Measurements from ENCODE around the gene ASIC2.

ASIC2 gene

DNA sequence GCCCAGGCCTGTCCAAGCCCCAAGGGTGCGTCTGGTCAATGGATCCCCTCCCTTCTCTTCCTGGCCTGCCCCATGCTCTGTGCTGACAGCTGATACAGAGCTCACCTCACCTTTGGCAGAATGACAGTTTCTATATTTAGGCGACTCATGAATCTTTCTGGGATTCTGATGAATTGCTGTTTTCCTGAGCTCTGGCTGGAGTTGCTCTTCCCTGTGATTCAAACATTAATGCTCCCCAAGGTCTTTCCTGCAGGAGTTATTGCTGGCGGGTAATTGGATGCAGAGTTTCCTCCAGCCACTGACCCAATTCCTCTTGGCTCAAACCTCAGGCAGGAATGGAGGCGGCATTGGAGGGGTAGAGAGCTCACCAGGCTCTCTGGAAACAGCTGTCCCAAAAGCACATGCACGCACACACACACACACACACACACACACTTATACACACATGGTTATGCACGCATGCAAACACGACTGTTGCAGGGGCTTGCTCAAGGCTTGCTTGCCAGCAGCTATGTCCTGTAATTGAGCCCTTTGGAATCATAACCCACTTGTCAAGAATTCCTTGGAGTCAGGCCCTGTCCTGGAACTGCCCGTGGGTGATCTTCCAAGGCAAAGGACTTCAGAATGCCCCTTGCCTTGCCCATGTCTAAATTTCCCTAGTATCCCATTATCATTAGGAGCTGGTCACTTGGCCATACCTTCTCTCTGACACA is 128.8 kb downstream of the ASIC2 start:
- H3K4me1 ChIP-seq (ENCODE audit: control insufficient read depth, insufficient read depth, low read length), result no peaks in the 10 kb centered on the region
- H3K36me3 ChIP-seq (ENCODE audit: control insufficient read depth, insufficient read depth, low read length), result no peaks in the 10 kb centered on the region
- no peak overlapping the region for H3K9ac ChIP-seq (ENCODE audit: low read depth, low read length)
- H3K9me3 ChIP-seq (ENCODE audit: control insufficient read depth, insufficient read depth, low read length), result no peaks in the 10 kb centered on the region
- H3K27me3 ChIP-seq (ENCODE audit: control insufficient read depth, insufficient read depth, low read length), result peaks cover 4% of the 10 kb centered on the region
- no peak overlapping the region for H3K4me3 ChIP-seq (ENCODE audit: low read depth, low read length)

DNA sequence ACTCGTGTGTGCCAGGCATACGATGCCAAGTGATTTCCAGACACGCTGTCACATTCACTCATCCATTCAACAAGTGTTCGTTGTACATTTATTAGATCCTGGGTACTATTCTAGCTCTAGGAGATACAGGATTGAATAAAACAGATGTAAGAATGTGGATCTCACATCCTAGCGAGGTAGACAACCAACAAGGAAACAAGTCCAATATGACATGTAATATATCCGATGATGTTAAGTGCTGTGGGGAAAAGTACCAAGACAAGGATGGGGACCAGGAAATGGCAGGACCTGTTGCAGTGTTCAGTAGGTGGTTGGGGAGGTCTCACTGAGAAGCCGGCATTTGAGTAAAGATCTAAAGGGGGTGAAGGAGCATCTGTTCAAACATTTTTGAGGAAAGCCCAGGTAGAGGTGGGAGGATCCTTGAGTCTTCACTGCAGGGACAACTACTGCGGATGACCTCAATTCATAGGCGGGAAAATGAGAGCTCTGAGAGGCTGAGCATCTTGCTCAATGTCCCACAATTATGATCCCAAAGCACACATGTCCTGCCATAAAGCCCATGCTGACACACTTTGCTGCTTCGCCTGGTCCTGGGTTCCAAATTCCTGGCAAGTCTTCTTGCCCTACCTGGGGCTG is 129.4 kb downstream of the ASIC2 start:
- Histone ChIP-seq H3K9me3 (ENCODE audit: control insufficient read depth, insufficient read depth, low read length) (no peaks in the 10 kb centered on the region), H3K9ac (ENCODE audit: low read depth, low read length) (no peak overlapping the region), H3K4me1 (ENCODE audit: control insufficient read depth, insufficient read depth, low read length) (no peaks in the 10 kb centered on the region), H3K27me3 (ENCODE audit: control insufficient read depth, insufficient read depth, low read length) (peaks cover 4% of the 10 kb centered on the region), H3K36me3 (ENCODE audit: control insufficient read depth, insufficient read depth, low read length) (no peaks in the 10 kb centered on the region), H3K4me3 (ENCODE audit: low read depth, low read length) (no peak overlapping the region)

DNA sequence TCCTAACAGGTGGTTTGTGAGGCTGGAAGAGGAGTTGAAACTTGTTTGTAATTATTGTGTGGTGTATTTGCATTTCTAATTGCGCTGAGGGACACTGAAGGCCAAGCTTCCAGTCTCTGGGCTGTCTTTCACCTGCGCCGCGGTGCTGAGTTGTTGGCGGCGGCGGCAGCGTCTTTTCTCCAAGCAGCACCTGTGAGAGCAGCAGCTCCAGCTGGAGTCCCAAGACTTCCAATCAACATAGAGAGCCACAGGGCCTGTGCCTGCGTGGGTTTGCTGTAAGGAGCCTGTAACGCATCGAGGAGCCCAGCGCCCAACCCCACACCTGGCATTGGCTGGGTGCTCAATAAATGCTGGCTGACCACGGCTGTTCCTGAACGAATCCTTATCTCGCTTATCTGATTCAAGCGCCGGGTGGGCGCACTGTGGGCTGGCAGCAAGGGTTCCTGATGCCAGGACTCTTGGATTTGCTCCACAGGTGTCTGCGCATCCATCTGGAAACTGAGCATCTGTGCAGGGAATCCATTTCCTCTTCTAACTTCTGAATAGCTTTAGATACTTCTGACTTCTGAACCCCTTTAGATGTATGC is 138.1 kb downstream of the ASIC2 start:
- Histone ChIP-seq H3K4me3 (ENCODE audit: low read depth, low read length) (no peak overlapping the region), H3K4me1 (ENCODE audit: control insufficient read depth, insufficient read depth, low read length) (peaks cover 5% of the 10 kb centered on the region), H3K9me3 (ENCODE audit: control insufficient read depth, insufficient read depth, low read length) (no peaks in the 10 kb centered on the region), H3K9ac (ENCODE audit: low read depth, low read length) (no peak overlapping the region), H3K36me3 (ENCODE audit: control insufficient read depth, insufficient read depth, low read length) (no peaks in the 10 kb centered on the region), H3K27me3 (ENCODE audit: control insufficient read depth, insufficient read depth, low read length) (no peaks in the 10 kb centered on the region)

DNA sequence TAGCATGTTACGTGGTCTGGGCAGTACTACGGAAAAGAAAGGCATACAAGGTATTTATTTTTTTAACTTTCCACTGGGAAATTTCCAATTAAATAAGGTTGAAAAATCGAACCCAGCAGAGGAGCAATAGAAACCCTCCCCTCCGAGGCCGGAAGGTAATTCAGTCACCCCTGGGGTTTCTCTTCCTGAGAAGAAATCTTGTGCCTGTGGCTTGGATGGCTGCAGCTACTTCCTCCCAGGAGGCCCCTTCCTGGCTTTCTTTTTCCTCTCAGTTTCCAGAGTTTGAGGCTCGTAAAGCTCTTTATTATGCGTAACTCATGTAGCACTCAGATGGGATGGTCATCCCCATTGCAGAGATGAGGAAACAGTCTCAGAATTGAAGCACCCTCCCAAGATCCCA is 140.3 kb downstream of the ASIC2 start:
- no peaks in the 10 kb centered on the region for H3K36me3 ChIP-seq (ENCODE audit: control insufficient read depth, insufficient read depth, low read length)

DNA sequence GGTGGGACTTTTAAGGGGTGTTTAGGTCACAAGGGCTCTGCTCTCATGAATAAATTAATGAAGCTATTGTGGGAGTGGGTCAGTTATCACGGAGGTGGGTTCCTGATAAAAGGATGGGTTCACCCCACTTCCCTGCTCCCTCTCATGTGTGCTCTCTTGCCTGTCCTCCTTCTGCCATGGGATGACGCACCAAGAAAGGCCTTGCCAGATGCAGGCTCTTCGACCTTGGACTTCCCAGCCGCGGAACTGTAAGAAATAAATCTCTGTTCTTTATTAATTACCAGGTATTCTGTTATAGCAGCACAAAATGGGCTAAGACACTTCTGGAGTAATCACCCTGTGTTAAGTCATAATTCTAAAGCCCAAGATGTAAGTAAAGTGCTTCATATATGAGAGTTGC is 141.5 kb downstream of the ASIC2 start:
- Histone ChIP-seq H3K36me3 (ENCODE audit: control insufficient read depth, insufficient read depth, low read length) (no peaks in the 10 kb centered on the region), H3K4me3 (ENCODE audit: low read depth, low read length) (no peak overlapping the region), H3K27me3 (ENCODE audit: control insufficient read depth, insufficient read depth, low read length) (no peaks in the 10 kb centered on the region), H3K9me3 (ENCODE audit: control insufficient read depth, insufficient read depth, low read length) (no peaks in the 10 kb centered on the region), H3K9ac (ENCODE audit: low read depth, low read length) (no peak overlapping the region), H3K4me1 (ENCODE audit: control insufficient read depth, insufficient read depth, low read length) (peaks cover 5% of the 10 kb centered on the region)

More for the DNA sequence above, 140.3 kb downstream of the ASIC2 start:
- H3K4me1 ChIP-seq (ENCODE audit: control insufficient read depth, insufficient read depth, low read length), result peaks cover 5% of the 10 kb centered on the region
- no peak overlapping the region for H3K9ac ChIP-seq (ENCODE audit: low read depth, low read length)
- no peak overlapping the region for H3K4me3 ChIP-seq (ENCODE audit: low read depth, low read length)
- H3K27me3 ChIP-seq (ENCODE audit: control insufficient read depth, insufficient read depth, low read length), result no peaks in the 10 kb centered on the region
- H3K9me3 ChIP-seq (ENCODE audit: control insufficient read depth, insufficient read depth, low read length), result no peaks in the 10 kb centered on the region

DNA sequence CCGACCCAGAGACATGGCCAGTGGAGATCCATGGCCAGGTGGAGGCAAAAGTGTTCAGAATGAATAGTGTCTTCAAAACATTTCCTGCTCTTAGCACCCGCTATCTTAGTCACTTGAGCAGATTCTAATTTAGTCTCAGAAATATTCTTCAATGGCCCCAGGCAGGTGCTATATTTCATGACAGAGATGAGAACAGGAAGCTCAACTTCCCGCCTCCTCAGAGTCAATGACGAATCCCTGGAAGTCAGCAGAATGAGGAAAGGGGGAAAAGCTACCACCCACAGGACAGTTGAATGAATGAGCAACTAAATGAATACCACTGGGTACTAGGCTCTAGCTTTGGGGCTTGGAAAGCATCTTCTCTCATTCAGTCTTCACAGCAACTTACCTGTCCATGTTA is 147.2 kb downstream of the ASIC2 start:
- H3K4me1 ChIP-seq (ENCODE audit: control insufficient read depth, insufficient read depth, low read length), result no peaks in the 10 kb centered on the region
- no peaks in the 10 kb centered on the region for H3K36me3 ChIP-seq (ENCODE audit: control insufficient read depth, insufficient read depth, low read length)
- no peak overlapping the region for H3K4me3 ChIP-seq (ENCODE audit: low read depth, low read length)
- H3K9me3 ChIP-seq (ENCODE audit: control insufficient read depth, insufficient read depth, low read length), result no peaks in the 10 kb centered on the region
- no peaks in the 10 kb centered on the region for H3K27me3 ChIP-seq (ENCODE audit: control insufficient read depth, insufficient read depth, low read length)
- no peak overlapping the region for H3K9ac ChIP-seq (ENCODE audit: low read depth, low read length)

DNA sequence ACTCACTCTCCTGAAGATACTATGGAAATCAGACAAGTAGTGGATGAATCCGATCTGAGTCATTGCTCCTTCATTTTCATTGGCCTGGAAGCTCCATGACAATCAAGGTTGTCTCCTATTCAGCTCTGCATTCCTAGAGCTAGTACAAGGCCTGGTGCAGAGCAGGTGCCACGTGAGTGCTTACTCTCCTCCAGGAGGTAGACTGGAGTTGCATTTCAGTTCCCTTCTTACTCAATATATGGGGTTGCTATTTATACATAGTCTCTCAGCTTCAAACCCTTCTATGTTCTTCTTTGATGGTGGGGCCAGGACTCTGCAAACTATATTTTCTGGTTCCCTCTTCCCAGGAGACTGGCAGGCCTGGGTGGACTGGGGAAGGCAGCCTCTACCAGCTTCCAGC is 148.3 kb downstream of the ASIC2 start:
- H3K27me3 ChIP-seq (ENCODE audit: control insufficient read depth, insufficient read depth, low read length), result no peaks in the 10 kb centered on the region
- no peaks in the 10 kb centered on the region for H3K9me3 ChIP-seq (ENCODE audit: control insufficient read depth, insufficient read depth, low read length)
- H3K36me3 ChIP-seq (ENCODE audit: control insufficient read depth, insufficient read depth, low read length), result no peaks in the 10 kb centered on the region
- H3K9ac ChIP-seq (ENCODE audit: low read depth, low read length), result no peak overlapping the region
- no peak overlapping the region for H3K4me3 ChIP-seq (ENCODE audit: low read depth, low read length)
- H3K4me1 ChIP-seq (ENCODE audit: control insufficient read depth, insufficient read depth, low read length), result peaks cover 2% of the 10 kb centered on the region

DNA sequence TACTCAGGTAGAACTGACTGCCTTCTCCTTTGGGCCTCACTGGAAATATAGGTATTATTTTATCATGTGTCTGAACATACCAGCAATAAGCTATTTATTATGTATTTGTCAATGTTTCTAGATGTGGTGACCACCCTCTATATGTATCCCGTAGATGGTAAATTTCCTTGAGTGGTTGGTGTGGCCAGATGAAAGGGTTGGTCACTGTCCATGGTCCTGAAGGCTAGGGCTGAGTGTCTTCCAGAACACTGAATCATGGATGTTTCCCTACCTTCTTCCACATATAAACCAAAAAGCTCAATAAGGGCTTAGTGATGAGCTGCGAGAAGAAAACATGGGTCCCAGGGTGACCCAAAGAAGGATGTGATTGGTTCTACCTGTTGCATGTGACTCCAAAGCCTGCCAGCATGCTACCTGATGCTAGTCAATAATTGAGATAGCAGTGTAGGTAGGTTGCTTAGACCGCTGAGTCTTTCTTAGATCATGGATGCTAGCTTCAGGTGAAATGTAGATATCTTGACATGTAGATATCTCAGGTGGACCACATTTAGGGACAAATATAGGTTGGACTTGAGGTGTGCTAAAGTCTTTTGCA is 150.3 kb downstream of the ASIC2 start:
- Histone ChIP-seq H3K4me3 (ENCODE audit: low read depth, low read length) (no peak overlapping the region), H3K4me1 (ENCODE audit: control insufficient read depth, insufficient read depth, low read length) (peaks cover 2% of the 10 kb centered on the region), H3K9ac (ENCODE audit: low read depth, low read length) (no peak overlapping the region), H3K9me3 (ENCODE audit: control insufficient read depth, insufficient read depth, low read length) (no peaks in the 10 kb centered on the region), H3K27me3 (ENCODE audit: control insufficient read depth, insufficient read depth, low read length) (no peaks in the 10 kb centered on the region), H3K36me3 (ENCODE audit: control insufficient read depth, insufficient read depth, low read length) (no peaks in the 10 kb centered on the region)

DNA sequence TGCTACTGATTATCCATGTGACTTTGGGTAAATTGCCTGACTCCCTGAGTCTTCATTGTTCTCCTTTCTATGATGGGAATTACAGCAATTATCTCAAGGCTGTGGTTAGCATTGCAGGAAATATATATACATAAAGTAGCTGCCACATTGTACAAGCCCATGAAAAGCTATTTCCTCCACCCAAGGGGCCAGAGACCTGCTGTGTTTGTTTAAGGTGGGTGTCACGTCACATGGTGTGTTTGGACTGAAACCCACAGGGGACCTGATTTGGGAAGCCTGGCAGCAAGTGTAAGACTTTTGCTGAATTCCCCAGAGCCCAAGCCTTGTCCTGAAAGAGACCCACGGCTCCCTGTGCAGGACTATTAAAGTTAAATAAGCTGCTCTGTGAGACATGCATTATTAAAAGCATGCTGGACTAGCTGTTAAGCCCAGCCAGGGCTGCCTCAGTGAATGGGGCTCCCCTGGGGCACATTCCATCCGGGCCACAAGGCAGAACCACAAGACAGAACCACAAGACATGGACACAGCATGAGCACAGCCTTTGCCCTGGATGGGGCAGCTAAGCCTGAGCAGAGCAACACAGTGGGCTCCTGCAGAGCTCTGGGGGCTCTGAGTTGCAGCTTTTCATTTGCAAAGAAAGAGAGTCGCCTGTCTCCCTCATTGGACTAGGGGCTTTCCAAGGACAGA is 152.5 kb downstream of the ASIC2 start:
- H3K4me3 ChIP-seq (ENCODE audit: low read depth, low read length), result no peak overlapping the region
- no peak overlapping the region for H3K9ac ChIP-seq (ENCODE audit: low read depth, low read length)
- H3K27me3 ChIP-seq (ENCODE audit: control insufficient read depth, insufficient read depth, low read length), result no peaks in the 10 kb centered on the region
- H3K9me3 ChIP-seq (ENCODE audit: control insufficient read depth, insufficient read depth, low read length), result no peaks in the 10 kb centered on the region
- peaks cover 2% of the 10 kb centered on the region for H3K4me1 ChIP-seq (ENCODE audit: control insufficient read depth, insufficient read depth, low read length)
- H3K36me3 ChIP-seq (ENCODE audit: control insufficient read depth, insufficient read depth, low read length), result no peaks in the 10 kb centered on the region

DNA sequence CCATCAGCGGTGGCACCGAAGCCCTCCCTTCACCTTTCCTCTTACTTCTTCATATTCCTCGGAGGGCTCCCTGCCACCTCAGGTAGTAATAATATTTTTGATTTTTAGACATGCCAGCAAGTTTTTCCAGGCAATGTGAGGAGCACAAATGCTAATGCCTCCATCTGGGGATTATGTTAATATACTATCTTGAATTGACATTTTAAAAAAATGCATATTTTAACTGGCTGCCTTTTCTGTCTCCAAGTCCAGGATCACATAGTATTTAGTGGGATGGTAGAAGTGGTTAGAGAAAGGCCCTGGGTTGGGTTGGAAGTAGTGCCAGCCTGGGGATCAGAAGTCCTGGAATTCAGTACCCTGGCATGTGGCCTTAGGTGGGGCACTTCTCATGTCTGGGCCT is 154.5 kb downstream of the ASIC2 start:
- Histone ChIP-seq H3K4me1 (ENCODE audit: control insufficient read depth, insufficient read depth, low read length) (peaks cover 2% of the 10 kb centered on the region), H3K27me3 (ENCODE audit: control insufficient read depth, insufficient read depth, low read length) (no peaks in the 10 kb centered on the region), H3K36me3 (ENCODE audit: control insufficient read depth, insufficient read depth, low read length) (no peaks in the 10 kb centered on the region), H3K9me3 (ENCODE audit: control insufficient read depth, insufficient read depth, low read length) (no peaks in the 10 kb centered on the region), H3K4me3 (ENCODE audit: low read depth, low read length) (no peak overlapping the region), H3K9ac (ENCODE audit: low read depth, low read length) (no peak overlapping the region)

DNA sequence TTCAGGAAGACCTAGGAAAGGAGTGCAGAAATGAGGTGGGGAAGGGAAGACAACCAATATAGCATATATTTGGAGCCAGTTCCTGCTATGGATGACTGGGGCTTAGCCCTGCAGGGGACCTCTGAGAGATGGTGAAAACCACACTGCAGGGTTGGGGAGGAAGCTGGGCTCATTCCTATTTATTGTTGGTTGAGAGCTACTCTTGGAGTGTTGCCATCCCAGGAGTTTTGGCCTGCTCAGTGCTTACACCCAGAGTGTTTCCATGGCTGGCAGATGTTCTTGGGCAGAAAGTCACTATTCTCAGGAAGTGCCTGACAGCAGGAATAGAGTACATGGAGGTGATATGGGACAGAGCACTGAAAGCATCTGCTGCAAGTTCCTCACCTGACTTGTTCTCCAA is 155.7 kb downstream of the ASIC2 start:
- peaks cover 2% of the 10 kb centered on the region for H3K4me1 ChIP-seq (ENCODE audit: control insufficient read depth, insufficient read depth, low read length)
- no peaks in the 10 kb centered on the region for H3K9me3 ChIP-seq (ENCODE audit: control insufficient read depth, insufficient read depth, low read length)
- H3K27me3 ChIP-seq (ENCODE audit: control insufficient read depth, insufficient read depth, low read length), result no peaks in the 10 kb centered on the region
- H3K9ac ChIP-seq (ENCODE audit: low read depth, low read length), result no peak overlapping the region
- H3K36me3 ChIP-seq (ENCODE audit: control insufficient read depth, insufficient read depth, low read length), result no peaks in the 10 kb centered on the region
- H3K4me3 ChIP-seq (ENCODE audit: low read depth, low read length), result no peak overlapping the region
